Embryonic facial prominence (tissue), 1 donor: ENCODE data around the gene RAP2C.
"Not testable (repeated sequence)": the region's sequence is repeated elsewhere in the genome, so short reads cannot be mapped to it uniquely, and the experiment has no call there.

ENCODE experiments used
- DNase-seq: peaks from one replicate; pipeline ENCODE4 v3.0.0-alpha.2; 2016; ENCODE audit errors: extremely low spot score

Gene RAP2C

DNA sequence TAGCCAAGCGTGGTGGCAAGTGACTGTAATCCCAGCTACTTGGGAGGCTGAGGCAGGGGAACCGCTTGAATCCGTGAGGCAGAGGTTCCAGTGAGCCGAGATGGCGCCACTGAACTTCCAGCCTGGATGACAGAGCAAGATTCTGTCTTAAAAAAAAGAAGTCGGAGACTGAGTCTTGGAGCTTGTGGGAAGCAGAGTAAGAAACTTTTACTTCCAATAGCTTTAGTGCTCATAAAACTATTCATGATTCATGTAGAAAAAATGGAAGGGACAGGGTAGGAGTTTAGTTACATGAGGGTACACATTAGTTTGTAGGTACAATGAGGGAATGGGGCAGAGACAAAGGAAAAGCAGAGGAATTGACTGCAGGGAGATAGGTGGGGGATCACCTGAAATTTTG is 19.3 kb downstream of the RAP2C start:
- DNase-seq: no peak

DNA sequence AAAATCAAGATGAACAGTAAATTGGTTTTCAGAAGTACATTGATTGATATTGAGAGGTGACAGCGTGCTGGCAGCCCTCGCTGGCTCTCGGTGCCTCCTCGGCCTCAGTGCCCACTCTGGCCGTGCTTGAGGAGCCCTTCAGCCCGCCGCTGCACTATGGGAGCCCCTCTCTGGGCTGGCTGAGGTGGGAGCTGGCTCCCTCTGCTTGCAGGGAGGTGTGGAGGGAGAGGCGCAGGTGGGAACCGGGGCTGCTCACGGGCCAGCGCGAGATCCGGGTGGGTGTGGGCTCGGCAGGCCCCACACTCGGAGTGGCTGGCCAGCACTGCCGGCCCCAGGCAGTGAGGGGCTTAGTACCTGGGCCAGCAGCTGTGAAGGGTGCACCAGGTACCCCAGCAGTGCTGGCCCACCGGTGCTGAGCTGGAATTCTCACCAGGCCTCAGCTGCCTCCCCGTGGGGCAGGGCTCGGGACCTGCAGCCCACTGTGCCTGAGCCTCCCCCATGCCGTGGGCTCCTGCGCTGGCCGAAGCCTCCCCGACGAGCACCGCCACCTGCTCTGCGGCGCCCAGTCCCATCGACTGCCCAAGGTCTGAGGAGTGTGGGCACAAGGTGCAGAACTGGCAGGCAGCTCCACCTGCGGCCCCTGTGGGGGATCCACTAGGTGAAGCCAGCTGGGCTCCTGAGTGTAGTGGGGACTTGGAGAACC is 25.2 kb downstream of the RAP2C start:
- no peak for DNase-seq

DNA sequence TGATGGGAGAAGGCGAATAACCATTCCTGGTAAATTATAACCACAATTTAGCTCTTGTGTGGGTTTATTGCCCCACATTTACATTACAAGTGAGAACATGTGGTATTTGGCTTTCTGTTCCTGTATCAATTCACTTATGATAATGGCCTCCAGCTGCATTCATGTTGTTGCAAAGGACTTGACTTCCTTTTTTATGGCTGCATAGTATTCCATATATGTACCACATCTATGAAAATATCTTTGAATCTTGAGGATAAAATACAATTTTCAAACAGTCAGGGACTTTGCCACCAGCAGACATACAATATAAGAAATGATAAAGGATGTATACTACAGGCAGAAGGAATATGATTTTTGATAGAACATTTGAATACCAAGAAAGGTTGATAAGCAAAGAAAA is 27.3 kb downstream of the RAP2C start:
- no peak for DNase-seq

DNA sequence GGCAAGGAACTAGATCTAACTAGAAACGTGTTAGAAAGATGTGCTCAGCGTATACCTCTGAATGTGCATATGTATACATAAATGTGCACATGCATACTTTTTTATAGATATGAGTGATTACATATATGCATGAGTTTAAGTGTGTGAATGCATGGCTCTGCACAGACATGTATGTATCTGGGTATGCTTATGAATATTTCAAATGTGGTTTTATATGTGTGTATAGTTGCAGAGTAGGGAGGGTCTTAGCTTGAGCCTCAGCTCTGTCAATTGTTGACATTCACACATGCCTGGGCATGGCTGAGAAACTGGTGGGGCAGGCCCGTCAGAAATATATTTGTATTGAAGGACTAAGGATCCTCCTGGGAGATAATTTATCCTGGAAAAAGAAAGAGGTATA is 31.1 kb downstream of the RAP2C start:
- no peak for DNase-seq

DNA sequence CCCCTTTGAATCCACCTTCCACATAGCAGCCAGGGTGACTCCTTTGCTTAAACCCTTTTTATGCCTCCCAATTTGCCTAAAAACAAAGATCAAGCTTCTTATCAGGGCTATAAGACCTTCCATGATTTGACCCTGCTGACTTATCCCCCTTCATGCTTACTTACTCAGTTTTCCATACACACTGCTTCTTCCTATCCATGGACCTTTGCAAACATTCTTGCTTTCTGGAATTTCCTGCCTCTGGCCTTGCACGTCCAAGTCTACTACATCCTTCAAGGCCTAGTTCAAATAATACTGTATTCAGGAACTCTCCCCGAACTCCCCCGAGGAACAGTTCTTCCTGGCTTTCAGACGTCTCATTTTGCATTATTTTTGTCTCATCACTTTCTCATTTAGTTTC is 31.8 kb downstream of the RAP2C start:
- no peak for DNase-seq

DNA sequence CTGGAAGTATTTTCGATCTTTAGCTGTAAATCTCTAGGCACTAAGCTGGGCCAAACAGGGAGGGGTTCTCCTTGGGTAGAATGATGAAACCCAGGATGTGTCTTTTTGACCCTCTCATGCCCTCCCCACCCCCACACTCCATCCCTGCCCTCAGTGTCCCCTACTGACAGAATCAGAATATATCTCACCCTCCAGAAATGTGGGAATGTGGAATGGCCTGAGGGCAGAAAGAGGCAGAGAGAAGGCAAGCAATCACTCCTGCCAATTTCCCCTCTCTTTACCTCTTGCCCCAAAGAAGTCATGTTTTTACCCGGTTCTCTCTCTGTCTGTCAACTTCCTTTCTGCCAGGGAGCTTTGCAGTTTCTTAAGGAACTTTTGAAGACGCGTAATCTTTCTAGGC is 34.4 kb downstream of the RAP2C start:
- no peak for DNase-seq

DNA sequence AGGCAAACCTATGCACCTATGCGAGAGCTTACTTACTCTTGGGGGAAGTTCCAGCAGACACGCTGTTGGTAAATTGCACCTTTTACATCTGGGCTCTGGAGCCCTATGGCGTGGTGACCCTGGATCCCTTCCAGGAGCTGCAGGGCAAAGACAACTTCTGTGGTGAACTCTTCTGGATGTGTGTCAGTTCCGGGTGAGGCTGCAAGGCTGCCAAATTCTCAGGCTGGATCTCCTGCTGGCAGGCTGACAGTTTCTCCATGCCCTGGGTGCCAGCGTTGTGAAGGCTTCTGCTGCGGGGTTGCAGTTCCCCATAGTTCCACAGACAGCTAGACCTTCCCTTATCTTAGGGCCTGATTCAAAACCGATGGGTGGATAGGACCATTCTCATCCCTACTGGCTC is 37.9 kb downstream of the RAP2C start:
- DNase-seq: no peak

DNA sequence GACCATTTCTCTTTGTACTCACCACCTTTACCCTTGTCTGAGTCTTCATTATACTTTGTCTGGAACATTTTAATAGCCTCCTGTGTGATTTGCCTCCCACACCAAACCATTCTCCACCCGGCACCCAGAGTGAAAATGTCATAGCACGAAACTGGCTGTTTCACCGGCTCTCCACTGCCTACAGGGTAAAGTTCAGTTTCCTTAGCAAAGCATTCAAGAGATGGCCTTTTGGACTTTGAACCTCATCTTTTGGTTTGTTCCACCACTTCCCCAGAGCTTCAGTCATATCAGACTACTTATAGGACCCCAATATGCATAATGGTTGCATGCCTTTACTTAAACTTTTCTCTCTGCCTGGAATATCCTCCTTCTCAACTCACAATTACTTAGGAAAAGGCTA is 38.3 kb downstream of the RAP2C start:
- DNase-seq: no peak

DNA sequence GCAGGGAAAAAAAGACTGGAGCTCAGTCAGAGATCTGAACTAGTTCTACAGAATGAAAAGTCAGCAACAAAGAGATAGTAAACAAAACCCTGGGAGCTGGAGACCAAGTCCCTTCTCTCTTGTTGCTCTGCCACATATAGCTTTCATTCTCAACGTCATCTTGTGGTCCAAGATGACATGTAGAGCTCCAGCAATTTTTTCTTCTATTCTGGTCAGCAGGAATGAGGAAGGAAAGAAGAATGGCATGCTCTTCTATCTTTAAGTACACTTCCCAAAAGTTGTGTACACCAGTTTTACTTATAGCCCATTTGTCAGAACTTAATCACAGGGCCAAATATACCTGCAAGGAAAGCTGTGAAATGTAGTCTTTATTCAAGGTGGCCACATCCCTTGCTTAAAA is 45.6 kb downstream of the RAP2C start:
- no peak for DNase-seq

DNA sequence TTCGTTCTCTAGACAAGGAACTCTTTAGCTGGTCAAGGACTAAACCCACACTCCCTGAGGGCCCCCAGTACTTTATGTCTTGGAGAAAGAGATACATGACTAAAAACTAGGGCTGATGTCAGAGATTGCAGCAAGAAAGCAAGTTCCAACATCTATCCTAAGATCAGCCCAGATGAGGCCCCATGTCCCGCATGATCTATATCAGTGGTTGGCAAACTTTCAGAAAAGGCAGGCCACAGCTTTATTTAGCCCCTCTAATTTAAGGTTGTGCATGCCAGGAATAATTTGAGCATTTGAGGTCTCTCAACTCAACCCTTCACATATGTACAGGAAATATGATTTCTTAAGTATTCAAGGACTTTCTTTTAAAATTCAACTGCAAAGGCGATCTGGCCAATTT is 47.4 kb downstream of the RAP2C start:
- DNase-seq: no peak

DNA sequence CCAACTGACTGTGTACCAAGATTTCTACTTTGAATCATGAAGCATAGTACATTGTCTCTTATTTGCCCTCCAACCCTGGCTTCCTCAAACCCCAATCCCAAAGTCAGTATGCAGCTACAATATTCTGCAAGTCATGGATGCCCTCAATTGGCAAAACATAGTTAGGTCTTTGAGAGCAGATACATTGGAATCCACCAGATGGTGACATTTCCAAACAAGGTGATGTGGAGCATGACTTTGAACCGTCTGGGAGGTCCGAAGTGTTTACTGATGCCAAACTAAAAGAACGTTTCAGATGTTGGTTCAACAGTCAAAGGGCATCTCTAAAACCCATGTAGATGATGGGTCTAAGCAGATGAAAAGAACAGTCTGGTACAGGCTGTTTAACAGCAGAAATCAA is 47.8 kb downstream of the RAP2C start:
- no peak for DNase-seq

DNA sequence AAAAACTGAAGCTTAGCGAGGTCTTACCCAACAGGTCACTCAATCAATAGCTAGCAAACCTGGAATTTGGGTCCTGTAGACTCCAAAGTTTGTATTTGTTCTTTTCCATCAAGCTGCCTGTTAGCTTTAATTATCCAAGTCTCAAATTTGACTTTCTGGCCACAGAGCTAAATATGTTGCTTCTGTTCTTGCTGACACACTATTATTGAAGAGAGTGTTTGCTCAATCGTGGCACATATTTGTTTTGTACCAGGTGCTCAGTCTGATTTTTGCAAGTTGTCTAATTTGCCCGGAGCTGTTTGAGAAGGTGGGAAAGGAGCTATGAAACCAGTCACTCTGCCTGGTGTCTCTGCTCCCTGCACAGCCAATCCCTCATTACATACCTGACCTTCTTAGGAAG is 49.7 kb downstream of the RAP2C start:
- DNase-seq: no peak

DNA sequence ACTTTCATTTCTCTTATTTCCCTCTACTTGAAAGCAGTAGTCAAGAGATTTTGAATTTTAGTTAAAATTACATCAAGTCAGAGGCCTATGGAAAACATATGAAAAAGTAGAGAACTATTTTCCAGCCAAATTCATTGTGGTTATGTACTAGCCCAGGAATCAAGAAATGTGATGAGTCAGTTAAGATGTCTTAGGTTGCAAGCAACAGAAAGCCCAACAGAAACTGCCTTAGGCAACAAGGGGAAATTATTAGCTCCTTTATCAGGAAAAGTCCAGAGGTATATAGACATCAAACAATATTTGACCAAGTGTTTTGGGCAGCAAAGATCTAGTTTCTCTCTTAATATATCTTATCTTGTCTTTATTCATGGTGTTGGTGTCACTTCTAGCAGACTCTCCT is 53.6 kb downstream of the RAP2C start:
- no peak for DNase-seq

DNA sequence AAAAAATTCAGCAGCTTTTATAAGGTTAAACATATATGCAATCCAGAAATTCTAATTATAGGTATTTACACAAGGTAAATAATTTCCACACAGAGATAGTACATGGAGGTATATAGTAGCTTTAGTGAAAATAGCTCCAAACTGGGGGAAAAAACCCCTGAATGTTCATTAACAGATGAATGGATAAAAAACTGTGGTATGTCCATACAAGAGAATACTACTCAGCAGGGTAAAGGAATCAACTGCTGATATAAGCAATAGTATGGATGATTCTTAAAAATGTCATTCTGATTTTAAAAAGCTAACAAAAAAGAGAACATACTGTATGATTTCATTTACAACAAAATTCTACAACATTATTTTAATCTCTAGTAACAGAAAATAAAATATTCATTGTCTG is 54.2 kb downstream of the RAP2C start:
- DNase-seq: no peak

DNA sequence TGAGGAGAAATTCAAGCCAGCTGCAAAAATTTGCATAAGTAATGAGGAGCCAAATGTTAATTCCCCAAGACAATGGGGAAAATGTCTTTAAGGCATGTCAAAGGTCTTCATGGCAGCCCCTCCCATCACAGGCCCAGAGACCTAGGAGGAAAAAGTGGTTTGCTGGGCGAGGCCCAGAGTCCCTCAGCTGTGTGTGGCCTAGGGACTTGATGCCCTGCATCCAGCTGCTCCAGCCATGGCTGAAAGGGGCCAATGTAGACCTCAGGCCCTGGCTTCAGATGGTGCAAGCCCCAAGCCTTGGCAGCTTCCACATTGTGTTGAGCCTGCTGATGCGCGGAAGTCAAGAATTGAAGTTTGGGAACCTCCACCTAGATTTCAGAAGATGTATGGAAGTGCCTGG is 56.2 kb downstream of the RAP2C start:
- DNase-seq: not testable (repeated sequence)

DNA sequence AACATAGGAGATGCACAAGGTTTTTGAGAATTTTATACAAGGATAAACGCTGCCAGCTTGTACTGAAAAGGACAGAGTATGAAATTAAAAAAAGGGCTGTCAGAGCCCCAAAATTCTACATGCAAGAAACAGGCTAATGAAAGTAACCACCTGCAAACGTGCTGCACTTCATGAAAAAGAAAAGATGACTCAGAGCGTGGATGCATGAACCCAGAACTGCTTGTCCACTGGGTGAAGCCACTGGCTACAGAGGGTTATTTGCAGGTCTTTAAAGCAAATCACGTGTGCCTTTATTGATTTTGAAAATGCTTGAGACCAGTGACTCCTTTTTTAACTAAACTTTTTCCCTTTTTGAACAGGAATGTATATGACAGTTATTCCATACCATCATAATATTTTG is 66.1 kb downstream of the RAP2C start:
- DNase-seq: no peak
